H1 (cell line): Measurements from ENCODE around the gene ADAT3. TPM values are rescaled to one million over a fixed set of nuclear protein-coding genes. Genes with fewer than 3 reads are reported as not detected.
"Not testable (repeated sequence)": the region's sequence is repeated elsewhere in the genome, so short reads cannot be mapped to it uniquely, and the experiment has no call there.

Source experiments
- CTCF ChIA-PET: fragments of 300-600 bp; sonication (Branson Sonifier 250); formaldehyde crosslinking; loops from one replicate; lab custom pipeline; 2021; ENCODE audit not compliant: partially characterized antibody; lab: Charles Lee
- POLR2A ChIA-PET: fragments of 300-600 bp; sonication (Branson Sonifier 250); formaldehyde crosslinking; loops from one replicate; lab custom pipeline; 2021; ENCODE audit warnings: inconsistent platforms; ENCODE audit not compliant: partially characterized antibody; lab: Charles Lee
- DNase-seq, 2 experiments: peaks; one replicate each; pipeline versions ENCODE4 v3.0.0 to v3.0.0-alpha.2; 2010 to 2022; ENCODE audit warnings: low spot score in 2 of 2, low read depth in 1 of 2, mixed read lengths in 1 of 2
- FAIRE-seq: peaks from 2 replicates; lab custom pipeline; 2011; peaks lifted over from hg19 to GRCh38; lab: Jason Lieb, UNC
- H2AFZ ChIP-seq: 2 replicates; pipeline ENCODE4 v1.8.1; 2012; ENCODE audit warnings: low read length, inconsistent platforms
- H2AK5ac ChIP-seq: 2 replicates; pipeline ENCODE4 v1.6.1; 2013; ENCODE audit warnings: low read depth, low read length
- H2BK120ac ChIP-seq: replicated peaks from 2 replicates; pipeline ENCODE3; 2013; ENCODE audit warnings: low read depth, low read length, inconsistent platforms
- H2BK12ac ChIP-seq: 2 replicates; pipeline ENCODE4 v1.6.1; 2013; ENCODE audit warnings: low read depth, low read length
- H2BK15ac ChIP-seq: 2 replicates; pipeline ENCODE4 v1.6.1; 2013; ENCODE audit warnings: low read length
- H2BK20ac ChIP-seq: 2 replicates; pipeline ENCODE4 v1.6.1; 2013; ENCODE audit warnings: low read length
- H2BK5ac ChIP-seq: 2 replicates; pipeline ENCODE4 v1.6.1; 2013; ENCODE audit warnings: low read depth, low read length
- H3K14ac ChIP-seq: 2 replicates; pipeline ENCODE4 v1.6.1; 2013; ENCODE audit warnings: inconsistent platforms; ENCODE audit not compliant: insufficient read length
- H3K18ac ChIP-seq: 2 replicates; pipeline ENCODE4 v1.6.1; 2013; ENCODE audit warnings: low read length; ENCODE audit errors: extremely low read depth
- H3K23ac ChIP-seq: 2 replicates; pipeline ENCODE4 v1.6.1; 2013; ENCODE audit warnings: inconsistent platforms; ENCODE audit not compliant: insufficient read length
- H3K23me2 ChIP-seq: 2 replicates; pipeline ENCODE4 v1.6.1; 2013; ENCODE audit warnings: low read depth, low read length
- H3K27ac ChIP-seq: 2 replicates; pipeline ENCODE4 v1.6.1; 2011; ENCODE audit warnings: low read depth, low read length, inconsistent platforms
- H3K27me3 ChIP-seq, 4 experiments: replicated peaks in 1 of 4; 1 replicate in 1 of 4; 2 replicates in 3 of 4; pipeline versions ENCODE4 v1.6.1 to v1.8.1; 2011 to 2013; ENCODE audit warnings: low read length in 3 of 4, mild to moderate bottlenecking in 3 of 4, inconsistent platforms in 2 of 4, mixed read lengths in 2 of 4, moderate library complexity in 1 of 4; ENCODE audit not compliant: control insufficient read depth in 3 of 4, insufficient read depth in 3 of 4; ENCODE audit errors: extremely low read depth in 1 of 4
- H3K36me3 ChIP-seq, 4 experiments: 2 replicates each; pipeline versions ENCODE4 v1.6.1 to v1.8.1; 2011 to 2013; ENCODE audit warnings: mild to moderate bottlenecking in 4 of 4, low read length in 3 of 4, moderate library complexity in 2 of 4, control low read depth in 1 of 4, inconsistent platforms in 1 of 4; ENCODE audit not compliant: insufficient read depth in 4 of 4, control insufficient read depth in 2 of 4
- H3K4ac ChIP-seq: replicated peaks from 2 replicates; pipeline ENCODE3; 2013; ENCODE audit warnings: low read length, low read depth, mixed read lengths, inconsistent platforms; ENCODE audit not compliant: insufficient read length
- H3K4me1 ChIP-seq, 4 experiments: replicated peaks in 1 of 4; 1 replicate in 1 of 4; 2 replicates in 3 of 4; pipeline versions ENCODE4 v1.6.1 to v1.8.1; 2011 to 2013; ENCODE audit warnings: low read length in 3 of 4, inconsistent platforms in 2 of 4, mixed read lengths in 1 of 4; ENCODE audit not compliant: insufficient read depth in 4 of 4, control insufficient read depth in 3 of 4
- H3K4me2 ChIP-seq, 2 experiments: 2 replicates each; pipeline versions ENCODE4 v1.6.1 to v1.8.1; 2011 to 2013; ENCODE audit warnings: low read depth in 2 of 2, low read length in 2 of 2, control low read depth in 1 of 2, inconsistent platforms in 1 of 2, mild to moderate bottlenecking in 1 of 2; ENCODE audit not compliant: insufficient read depth in 1 of 2
- H3K4me3 ChIP-seq, 4 experiments: fragments of 200-600, 300-600 bp in 1 of 4; sonication (generic), shearing (Covaris generic), sonication (Bioruptor Twin) in 1 of 4; 2 replicates each; pipeline versions ENCODE4 v1.5.1 to v1.8.1; 2011 to 2016; ENCODE audit warnings: low read length in 4 of 4, low read depth in 3 of 4, control low read depth in 2 of 4, inconsistent platforms in 2 of 4, mild to moderate bottlenecking in 2 of 4, mixed read lengths in 1 of 4, moderate library complexity in 1 of 4; ENCODE audit not compliant: insufficient read depth in 2 of 4; ENCODE audit errors: extremely low read depth in 1 of 4
- H3K56ac ChIP-seq: replicated peaks from 2 replicates; pipeline ENCODE3; 2013; ENCODE audit warnings: low read depth, mild to moderate bottlenecking, mixed read lengths, low read length, inconsistent platforms; ENCODE audit not compliant: insufficient read length
- H3K79me1 ChIP-seq: 2 replicates; pipeline ENCODE4 v1.6.1; 2013; ENCODE audit warnings: low read depth, low read length, control low read depth
- H3K79me2 ChIP-seq, 2 experiments: 2 replicates each; pipeline versions ENCODE4 v1.6.1 to v1.8.1; 2012 to 2013; ENCODE audit warnings: low read length in 2 of 2, mild to moderate bottlenecking in 2 of 2, inconsistent platforms in 1 of 2; ENCODE audit not compliant: insufficient read depth in 2 of 2, control insufficient read depth in 1 of 2
- H3K9ac ChIP-seq, 4 experiments: replicated peaks in 1 of 4; 1 replicate in 1 of 4; 2 replicates in 3 of 4; pipeline versions ENCODE4 v1.6.1 to v1.8.1; 2011 to 2013; ENCODE audit warnings: low read depth in 3 of 4, low read length in 3 of 4, control low read depth in 2 of 4, mild to moderate bottlenecking in 2 of 4, moderate library complexity in 2 of 4, inconsistent platforms in 1 of 4; ENCODE audit errors: extremely low read depth in 1 of 4
- H3K9me3 ChIP-seq, 2 experiments: 2 replicates each; pipeline versions ENCODE4 v1.6.1 to v1.8.1; 2012 to 2013; ENCODE audit warnings: mild to moderate bottlenecking in 2 of 2, moderate library complexity in 2 of 2, control low read depth in 1 of 2, inconsistent platforms in 1 of 2, low read depth in 1 of 2, low read length in 1 of 2, mixed read lengths in 1 of 2; ENCODE audit not compliant: insufficient read depth in 2 of 2
- H4K20me1 ChIP-seq, 2 experiments: replicated peaks in 1 of 2; 2 replicates each; pipeline versions ENCODE3 to v1.8.1; 2011 to 2013; ENCODE audit warnings: inconsistent platforms in 2 of 2, low read length in 2 of 2, mild to moderate bottlenecking in 1 of 2; ENCODE audit not compliant: insufficient read depth in 2 of 2, control insufficient read depth in 1 of 2
- H4K5ac ChIP-seq: 2 replicates; pipeline ENCODE4 v1.6.1; 2013; ENCODE audit warnings: low read length, low read depth, mixed read lengths, inconsistent platforms; ENCODE audit not compliant: insufficient read length
- H4K8ac ChIP-seq: 2 replicates; pipeline ENCODE4 v1.8.0; 2013; ENCODE audit warnings: mild to moderate bottlenecking, moderate library complexity, low read length, inconsistent platforms; ENCODE audit not compliant: insufficient read depth; ENCODE audit errors: extremely low read depth
- H4K91ac ChIP-seq: replicated peaks from 2 replicates; pipeline ENCODE3; 2013; ENCODE audit warnings: low read length, mixed read lengths, inconsistent platforms; ENCODE audit not compliant: insufficient read length
- CREB1 ChIP-seq: IDR thresholded peaks from 2 replicates; pipeline ENCODE4 v1.6.1; 2012; ENCODE audit warnings: inconsistent platforms
- GABPA ChIP-seq: IDR thresholded peaks from 2 replicates; pipeline ENCODE4 v1.6.1; 2011; ENCODE audit warnings: mild to moderate bottlenecking, low read length, moderate library complexity, borderline replicate concordance; ENCODE audit not compliant: insufficient read depth
- WGBS, 2 experiments: shearing (Covaris generic) in 1 of 2; methylation state at CpG; one replicate each; pipeline versions ENCODE4 v1.1.6 to v1.1.7; 2013 to 2015; ENCODE audit warnings: low lambda C conversion rate in 2 of 2, mixed read lengths in 2 of 2, inconsistent platforms in 1 of 2, low coverage in 1 of 2, missing lambda C conversion rate in 1 of 2; ENCODE audit not compliant: insufficient replicate concordance in 2 of 2, insufficient coverage in 1 of 2, insufficient read length in 1 of 2; ENCODE audit errors: extremely low coverage in 1 of 2, missing lambda C conversion rate in 1 of 2; 5-methylcytosine and 5-hydroxymethylcytosine counted together
- polyA plus RNA-seq, 7 experiments: library from polyadenylated mRNA; depleted of rRNA in 3 of 7; stranded (reverse) in 5 of 7; unstranded in 2 of 7; fragments of >200 nt in 5 of 7; fragments of 200-250 nt in 2 of 7; gene quantifications; 1 replicate in 5 of 7; 2 replicates in 1 of 7; 4 replicates in 1 of 7; pipeline versions ENCODE4 v1.2.1 to v1.2.3, GENCODE V29; 2011 to 2013; ENCODE audit warnings: missing spikeins in 2 of 7, mixed read lengths in 2 of 7
- total RNA-seq: library from RNA; stranded (reverse); fragmentation: NEBNext Ultra II Directional; extraction: Animal tissue kit (Norgen Biotek cat#: 25700); gene quantifications from 2 replicates; pipeline ENCODE4 v1.2.1, GENCODE V29; 2021

Gene ADAT3
- total and polyA plus RNA-seq, 2 of the 8 experiments (the other 6 are each of a cell fraction or from before 2014, with no cell fraction given), result 5.4 to 10.8 TPM

- Histone ChIP-seq H4K8ac (peak within 1 kb of the TSS; percentile 68; the same call in 1 of the 2 replicates), H2BK15ac (peak within 1 kb of the TSS; percentile 72; the same call in 1 of the 2 replicates), H3K79me2 (peaks cover 7 to 29% of the 10 kb centered on the region in 2 experiments; a peak in 3 of 4 replicates), H3K4me1 (peaks cover 3 to 14% (median 9%) of the 10 kb centered on the region in 4 experiments; a peak in 6 of 7 replicates), H3K79me1 (peaks cover 18% of the 10 kb centered on the region), H3K4me3 (peak within 1 kb of the TSS; percentile 69 to 81 (median 76)), H2AK5ac (0 out of 2 replicates have a peak within 1 kb of the TSS, but pooled peaks have one; percentile 82), H2BK12ac (0 out of 2 replicates have a peak within 1 kb of the TSS, but pooled peaks have one; percentile 27), H4K20me1 (peaks cover 13 to 20% of the 10 kb centered on the region in 2 experiments), H3K9ac (peak within 1 kb of the TSS; percentile 67 to 74 (median 70); a peak in 6 of 7 replicates), H3K4me2 (peak within 1 kb of the TSS; percentile 81 to 85), H3K56ac (peak within 1 kb of the TSS; percentile 46)
- not testable (repeated sequence) for H3K9me3 ChIP-seq, H3K36me3 ChIP-seq, H4K5ac ChIP-seq, H2AFZ ChIP-seq, H3K27ac ChIP-seq, H3K27me3 ChIP-seq, H3K18ac ChIP-seq, H2BK5ac ChIP-seq, H3K23ac ChIP-seq, H2BK120ac ChIP-seq, H3K14ac ChIP-seq, FAIRE-seq, H4K91ac ChIP-seq, H3K23me2 ChIP-seq, H2BK20ac ChIP-seq, H3K4ac ChIP-seq
- TF ChIP-seq CREB1 (peak; percentile 91), GABPA (peak; percentile 87; the same call in 1 of the 2 replicates)
- ChIA-PET POLR2A (interaction anchor here (0.7 to 2.1 kb wide), 9 partner anchors 10 to 266 kb away, joined by 3 to 9 read pairs (median 4); partner anchors contain the start of gene AP3D1), CTCF (interaction anchor here (0.7 to 1.9 kb wide), 4 partner anchors 9 to 61 kb away, joined by 3 to 5 read pairs (median 4); no protein-coding TSS in a partner anchor)
- 31% methylated on average over 34 of the region's 46 CpGs; no CpG with 5 or more reads in 1 of the 2 experiments for WGBS, 2 experiments
- peak; percentile 78 to 100 for DNase-seq
These were observed 19.6 kb upstream of the ADAT3 start, which contains the start of gene ABHD17A for GRCh38 chr19:1885398-1886119. Gene ABHD17A (minus strand): TSS chr19:1885496. CDS start chr19:1881566, 3,930 bp downstream.
